Pericardium fibroblast (primary cell): ENCODE data around the gene OR52E2. TPM values are rescaled to one million over a fixed set of nuclear protein-coding genes. Genes with fewer than 3 reads are reported as not detected.

ENCODE experiments used
- total RNA-seq: library from RNA; depleted of rRNA; stranded (reverse); fragments of >200 nt; gene quantifications from 2 replicates; pipeline ENCODE4 v1.2.3, GENCODE V29; 2015

The OR52E2 gene
- not detected in 2 replicates for total RNA-seq

GRCh38 chr11:5059391-5059790, at the start of gene OR52E2:
Gene OR52E2 (minus strand): TSS chr11:5059627. CDS start chr11:5059627, 0 bp downstream.

GRCh38 chr11:5069272-5069671, 9.8 kb upstream of the OR52E2 start, which contains the start of gene OR52E1:
Gene OR52E1 (plus strand): TSS chr11:5069572.

GRCh38 chr11:5046226-5046625, 13.2 kb downstream of the OR52E2 start, which contains the start of gene OR52J3:
Gene OR52J3 (plus strand): TSS chr11:5046526. CDS start chr11:5046526, 0 bp downstream.

Other genes with a start within 250 kb of the OR52E2 start
- not detected in 2 replicates for gene OR51F2, start 238.3 kb downstream of the OR52E2 start, total RNA-seq
- not detected in 2 replicates for gene OR51S1, start 210.4 kb downstream of the OR52E2 start, total RNA-seq
- gene OR51T1, start 177.7 kb downstream of the OR52E2 start, total RNA-seq: not detected in 2 replicates
- not detected in 2 replicates for gene OR51A7, start 155.8 kb downstream of the OR52E2 start, total RNA-seq
- gene OR51G2, start 140.3 kb downstream of the OR52E2 start, total RNA-seq: not detected in 2 replicates
- not detected in 2 replicates for gene OR51G1, start 135.3 kb downstream of the OR52E2 start, total RNA-seq
- not detected in 2 replicates for gene OR51A4, start 112.0 kb downstream of the OR52E2 start, total RNA-seq
- not detected in 2 replicates for gene OR51A2, start 103.9 kb downstream of the OR52E2 start, total RNA-seq
- gene OR51L1, start 64.8 kb downstream of the OR52E2 start, total RNA-seq: not detected in 2 replicates
- not detected in 2 replicates for gene OR52J3, start 13.1 kb downstream of the OR52E2 start, total RNA-seq
- gene OR52E1, start 9.9 kb upstream of the OR52E2 start, total RNA-seq: not detected in 2 replicates
- not detected in 2 replicates for gene OR52A5, start 78.7 kb upstream of the OR52E2 start, total RNA-seq
- gene OR52A1, start 95.1 kb upstream of the OR52E2 start, total RNA-seq: not detected in 2 replicates
- gene OR51V1, start 141.1 kb upstream of the OR52E2 start, total RNA-seq: not detected in 2 replicates
- not detected in 2 replicates for gene HBB, start 167.4 kb upstream of the OR52E2 start, total RNA-seq
- not detected in 2 replicates for gene HBD, start 174.9 kb upstream of the OR52E2 start, total RNA-seq
- gene HBG1, start 190.2 kb upstream of the OR52E2 start, total RNA-seq: not detected in 2 replicates
- not detected in 2 replicates for gene HBG2, start 195.2 kb upstream of the OR52E2 start, total RNA-seq
- gene HBE1, start 210.3 kb upstream of the OR52E2 start, total RNA-seq: not detected in 2 replicates
- gene OR51B4, start 242.3 kb upstream of the OR52E2 start, total RNA-seq: not detected in 2 replicates